Nephron progenitor cell (in vitro differentiated cells): Measurements from ENCODE around the gene STXBP6.

Experiments
- DNase-seq: peaks from one replicate; pipeline ENCODE4 v3.0.0; 2021
- H3K27ac Mint-ChIP-seq: 2 replicates; pipeline ENCODE4 v1.8.0; 2021; ENCODE audit warnings: mild to moderate bottlenecking, moderate library complexity, mixed read lengths
- H3K27me3 Mint-ChIP-seq: 2 replicates; pipeline ENCODE4 v1.8.0; 2021; ENCODE audit warnings: mild to moderate bottlenecking, low read depth, mixed read lengths; ENCODE audit not compliant: poor library complexity
- H3K36me3 Mint-ChIP-seq: 2 replicates; pipeline ENCODE4 v1.8.0; 2021; ENCODE audit warnings: low read depth, mixed read lengths
- H3K4me1 Mint-ChIP-seq: 2 replicates; pipeline ENCODE4 v1.8.0; 2021; ENCODE audit warnings: mixed read lengths
- H3K4me3 Mint-ChIP-seq: 2 replicates; pipeline ENCODE4 v1.8.0; 2021; ENCODE audit warnings: mild to moderate bottlenecking, moderate library complexity, mixed read lengths
- H3K9me3 Mint-ChIP-seq: 2 replicates; pipeline ENCODE4 v1.8.0; 2021; ENCODE audit warnings: mild to moderate bottlenecking, moderate library complexity, mixed read lengths
- TF ChIP-seq, protein P1 (sequence below): fragments of 200-600 bp; sonication (generic); IDR thresholded peaks from 2 replicates; pipeline ENCODE4 v1.5.0; 2021; ENCODE audit warnings: antibody characterized with exemption

The STXBP6 gene

DNA sequence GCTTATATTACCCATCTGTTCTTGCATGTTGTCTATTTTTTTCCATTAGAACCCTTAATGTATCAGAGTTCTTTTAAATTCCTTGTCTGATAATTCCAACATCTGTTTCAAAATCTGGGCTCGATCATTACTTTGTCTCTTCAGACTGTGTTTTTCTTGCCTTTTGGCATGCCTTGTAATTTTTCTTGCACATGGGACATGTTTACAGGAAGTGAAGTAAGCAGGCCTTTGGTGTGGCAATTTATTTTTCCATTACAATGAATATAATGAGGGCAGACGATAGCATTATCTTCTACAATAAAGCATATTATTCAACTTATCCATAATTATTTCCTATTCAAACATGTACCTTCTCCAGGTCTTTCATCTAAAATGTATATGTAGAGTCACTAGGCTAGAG lies 48.3 kb downstream of the STXBP6 start:
- H3K9me3 Mint-ChIP-seq, result peaks cover 11% of the 10 kb centered on the region
- H3K27ac Mint-ChIP-seq, result no peak overlapping the region
- no peaks in the 10 kb centered on the region for H3K27me3 Mint-ChIP-seq
- DNase-seq, result no peak
- TF ChIP-seq, protein P1, sequence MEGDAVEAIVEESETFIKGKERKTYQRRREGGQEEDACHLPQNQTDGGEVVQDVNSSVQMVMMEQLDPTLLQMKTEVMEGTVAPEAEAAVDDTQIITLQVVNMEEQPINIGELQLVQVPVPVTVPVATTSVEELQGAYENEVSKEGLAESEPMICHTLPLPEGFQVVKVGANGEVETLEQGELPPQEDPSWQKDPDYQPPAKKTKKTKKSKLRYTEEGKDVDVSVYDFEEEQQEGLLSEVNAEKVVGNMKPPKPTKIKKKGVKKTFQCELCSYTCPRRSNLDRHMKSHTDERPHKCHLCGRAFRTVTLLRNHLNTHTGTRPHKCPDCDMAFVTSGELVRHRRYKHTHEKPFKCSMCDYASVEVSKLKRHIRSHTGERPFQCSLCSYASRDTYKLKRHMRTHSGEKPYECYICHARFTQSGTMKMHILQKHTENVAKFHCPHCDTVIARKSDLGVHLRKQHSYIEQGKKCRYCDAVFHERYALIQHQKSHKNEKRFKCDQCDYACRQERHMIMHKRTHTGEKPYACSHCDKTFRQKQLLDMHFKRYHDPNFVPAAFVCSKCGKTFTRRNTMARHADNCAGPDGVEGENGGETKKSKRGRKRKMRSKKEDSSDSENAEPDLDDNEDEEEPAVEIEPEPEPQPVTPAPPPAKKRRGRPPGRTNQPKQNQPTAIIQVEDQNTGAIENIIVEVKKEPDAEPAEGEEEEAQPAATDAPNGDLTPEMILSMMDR, result no peak
- peaks cover 9% of the 10 kb centered on the region for H3K4me1 Mint-ChIP-seq
- no peak overlapping the region for H3K4me3 Mint-ChIP-seq
- H3K36me3 Mint-ChIP-seq, result peaks cover 16% of the 10 kb centered on the region

DNA sequence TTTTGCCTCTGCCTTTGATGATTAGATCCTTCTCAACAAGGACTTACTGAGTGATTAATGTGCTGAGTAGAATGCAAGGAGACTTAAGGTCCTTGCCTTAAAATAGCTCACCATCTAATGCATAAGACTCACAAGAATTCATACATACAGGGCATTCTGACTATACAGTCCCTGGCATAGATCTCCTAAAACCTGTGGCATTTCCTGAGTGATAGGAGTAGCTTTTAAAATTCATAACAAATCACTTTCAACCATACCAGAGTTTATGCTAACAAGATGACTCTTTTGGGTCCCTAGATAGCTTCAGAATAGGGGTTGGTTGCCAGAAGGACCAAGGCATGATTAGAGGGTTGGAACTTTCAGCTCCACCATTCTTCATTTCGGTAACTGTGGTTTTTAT lies 48.8 kb downstream of the STXBP6 start:
- TF ChIP-seq, protein P1, result no peak
- Mint-ChIP-seq H3K9me3 (peaks cover 11% of the 10 kb centered on the region), H3K4me3 (no peak overlapping the region), H3K27me3 (no peaks in the 10 kb centered on the region), H3K4me1 (peaks cover 9% of the 10 kb centered on the region), H3K27ac (no peak overlapping the region), H3K36me3 (peaks cover 16% of the 10 kb centered on the region)
- no peak for DNase-seq

DNA sequence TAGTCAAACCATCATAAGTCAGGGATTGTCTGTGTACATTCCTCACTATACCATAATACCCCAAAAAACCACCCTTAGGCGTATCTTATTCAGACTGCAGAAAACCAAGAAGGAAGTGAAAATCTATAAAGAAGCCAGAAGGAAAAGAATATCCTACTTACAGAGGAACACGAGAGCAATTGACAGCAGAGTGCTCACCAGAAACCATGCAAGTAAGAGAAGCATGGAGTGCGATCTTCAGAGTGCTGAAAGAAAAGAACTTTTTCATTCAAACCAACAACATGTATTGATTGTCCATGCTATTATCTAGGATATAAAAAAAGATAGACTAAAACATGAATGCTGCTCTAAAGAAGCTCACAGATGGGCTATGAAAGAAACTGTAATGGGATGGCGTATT lies 50.8 kb downstream of the STXBP6 start:
- Mint-ChIP-seq H3K4me3 (no peak overlapping the region), H3K27ac (no peak overlapping the region), H3K27me3 (no peaks in the 10 kb centered on the region), H3K4me1 (peaks cover 6% of the 10 kb centered on the region), H3K36me3 (peaks cover 16% of the 10 kb centered on the region), H3K9me3 (peaks cover 11% of the 10 kb centered on the region)
- no peak for DNase-seq
- TF ChIP-seq, protein P1, result no peak

GRCh38 chr14:24996930-24997725 lies 52.8 kb downstream of the STXBP6 start:
- no peak for DNase-seq
- peaks cover 16% of the 10 kb centered on the region for H3K36me3 Mint-ChIP-seq
- H3K4me3 Mint-ChIP-seq, result no peak overlapping the region
- no peaks in the 10 kb centered on the region for H3K4me1 Mint-ChIP-seq
- no peaks in the 10 kb centered on the region for H3K27me3 Mint-ChIP-seq
- H3K27ac Mint-ChIP-seq, result peak overlapping the region; percentile 4
- TF ChIP-seq, protein P1, result no peak
- peaks cover 11% of the 10 kb centered on the region for H3K9me3 Mint-ChIP-seq

- DNase-seq, result no peak
- Mint-ChIP-seq H3K27ac (no peak overlapping the region), H3K27me3 (no peaks in the 10 kb centered on the region), H3K36me3 (peaks cover 16% of the 10 kb centered on the region), H3K4me3 (no peak overlapping the region), H3K4me1 (peaks cover 2% of the 10 kb centered on the region), H3K9me3 (peaks cover 11% of the 10 kb centered on the region)
- TF ChIP-seq, protein P1, result no peak
Observed at GRCh38 chr14:24995016-24995415, 54.9 kb downstream of the STXBP6 start.

GRCh38 chr14:24993631-24994030 lies 56.3 kb downstream of the STXBP6 start:
- H3K27ac Mint-ChIP-seq, result no peak overlapping the region
- DNase-seq, result no peak
- H3K4me3 Mint-ChIP-seq, result no peak overlapping the region
- peaks cover 8% of the 10 kb centered on the region for H3K4me1 Mint-ChIP-seq
- TF ChIP-seq, protein P1, result no peak
- no peaks in the 10 kb centered on the region for H3K27me3 Mint-ChIP-seq
- peaks cover 11% of the 10 kb centered on the region for H3K36me3 Mint-ChIP-seq
- no peaks in the 10 kb centered on the region for H3K9me3 Mint-ChIP-seq
